ENCODE measurements around the gene STAB1. TPM values are rescaled to one million over a fixed set of nuclear protein-coding genes. Genes with fewer than 3 reads are reported as not detected.
A peak's percentile ranks its signal among the peaks of the same experiment; 100 is the strongest.

Gene STAB1
- total and polyA plus RNA-seq, 2 of the 13 experiments (the other 11 are each of a cell fraction or from before 2014, with no cell fraction given): 0.09 to 0.34 TPM

DNA sequence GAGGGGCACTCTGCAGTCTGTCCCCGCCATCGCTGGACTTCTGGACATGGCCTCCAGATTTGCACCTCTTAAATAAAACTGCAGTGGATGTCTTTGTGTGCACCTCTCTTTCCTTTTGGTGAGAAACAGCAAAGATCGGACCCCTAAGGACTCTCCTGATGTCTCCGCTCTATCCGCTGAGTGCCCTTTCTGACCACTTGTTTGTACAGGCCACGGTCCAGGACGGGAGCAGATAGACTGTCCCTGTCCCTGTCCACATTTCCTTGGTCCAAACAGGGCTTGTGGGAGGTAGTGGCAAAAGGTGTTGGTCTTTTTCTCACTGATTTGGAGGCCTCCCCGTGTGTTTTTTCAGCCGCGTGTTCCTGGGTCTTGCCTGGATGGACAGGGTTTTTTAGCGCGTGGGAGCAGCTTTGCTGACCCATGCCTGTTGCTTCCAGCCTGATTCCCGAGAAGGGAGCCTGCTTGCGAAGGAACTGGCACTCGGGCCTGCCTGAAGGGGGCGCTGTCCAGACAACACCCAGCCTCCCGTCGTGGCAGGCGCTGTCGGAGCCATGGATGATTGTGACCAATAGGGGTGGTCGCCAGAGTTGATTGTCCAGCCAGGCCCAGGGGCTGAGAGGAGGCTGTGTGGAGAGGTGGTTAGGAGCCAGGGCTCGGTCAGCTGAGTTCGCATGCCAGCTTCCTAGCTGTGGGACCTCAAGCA lies 13.2 kb upstream of the STAB1 start (continued):
- TF ChIP-seq, protein P1, sequence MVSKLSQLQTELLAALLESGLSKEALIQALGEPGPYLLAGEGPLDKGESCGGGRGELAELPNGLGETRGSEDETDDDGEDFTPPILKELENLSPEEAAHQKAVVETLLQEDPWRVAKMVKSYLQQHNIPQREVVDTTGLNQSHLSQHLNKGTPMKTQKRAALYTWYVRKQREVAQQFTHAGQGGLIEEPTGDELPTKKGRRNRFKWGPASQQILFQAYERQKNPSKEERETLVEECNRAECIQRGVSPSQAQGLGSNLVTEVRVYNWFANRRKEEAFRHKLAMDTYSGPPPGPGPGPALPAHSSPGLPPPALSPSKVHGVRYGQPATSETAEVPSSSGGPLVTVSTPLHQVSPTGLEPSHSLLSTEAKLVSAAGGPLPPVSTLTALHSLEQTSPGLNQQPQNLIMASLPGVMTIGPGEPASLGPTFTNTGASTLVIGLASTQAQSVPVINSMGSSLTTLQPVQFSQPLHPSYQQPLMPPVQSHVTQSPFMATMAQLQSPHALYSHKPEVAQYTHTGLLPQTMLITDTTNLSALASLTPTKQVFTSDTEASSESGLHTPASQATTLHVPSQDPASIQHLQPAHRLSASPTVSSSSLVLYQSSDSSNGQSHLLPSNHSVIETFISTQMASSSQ (IDR thresholded peaks at IDR 0.05; ENCODE audit: low read depth): no peak
- TF ChIP-seq, protein P1 (CRISPR knock-in tag; IDR thresholded peaks at IDR 0.05; ENCODE audit: borderline replicate concordance): no peak
- TF ChIP-seq PTBP1 (IDR thresholded peaks at IDR 0.05; ENCODE audit: low read depth, low read length, poor library complexity, severe bottlenecking): no peak
- TF ChIP-seq ETV6 (CRISPR knock-in tag; conservative IDR thresholded peaks at IDR 0.05): no peak
- TF ChIP-seq RBM22 (optimal IDR thresholded peaks at IDR 0.05; ENCODE audit: low read length): peak; percentile 22
- no peak for TF ChIP-seq MTF1 (CRISPR knock-in tag; IDR thresholded peaks at IDR 0.05)
- no peak for TF ChIP-seq RCOR2 (CRISPR knock-in tag; IDR thresholded peaks at IDR 0.05)
- no peak for TF ChIP-seq ZNF331 (CRISPR knock-in tag; IDR thresholded peaks at IDR 0.05)
- no peak for TF ChIP-seq ZNF121 (CRISPR knock-in tag; IDR thresholded peaks at IDR 0.05)
- no peak for TF ChIP-seq SYNCRIP (IDR thresholded peaks at IDR 0.05; ENCODE audit: insufficient read depth, low read depth, low read length)

Measured in HepG2 (cell line).